ENCODE data around the gene TMEM95.

The TMEM95 gene

GRCh38 chr17:7380855-7381683 is 26.1 kb downstream of the TMEM95 start, which contains the start of gene TNK1:
TNK1 (plus strand) TSS chr17:7381089; CDS start chr17:7382927, 1,838 bp downstream.
- DNase-seq, result no peak

GRCh38 chr17:7382901-7383300 is 27.9 kb downstream of the TMEM95 start:
- no peak for DNase-seq

DNA sequence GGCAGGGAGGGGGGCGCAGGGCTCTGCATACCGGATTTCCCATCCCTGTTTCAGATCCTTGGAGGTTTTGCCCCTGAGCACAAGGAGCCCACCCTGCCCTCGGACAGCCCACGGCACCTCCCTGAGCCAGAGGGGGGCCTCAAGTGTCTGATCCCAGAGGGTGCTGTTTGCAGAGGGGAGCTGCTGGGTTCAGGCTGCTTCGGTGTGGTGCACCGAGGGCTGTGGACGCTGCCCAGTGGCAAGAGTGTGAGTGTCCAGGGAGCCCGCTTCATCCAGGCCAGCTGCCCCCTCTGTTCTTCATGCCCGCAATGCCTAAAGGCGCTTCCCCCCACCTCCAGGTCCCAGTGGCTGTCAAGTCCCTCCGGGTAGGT is 28.4 kb downstream of the TMEM95 start:
- no peak for DNase-seq

GRCh38 chr17:7383742-7384488 is 29.0 kb downstream of the TMEM95 start:
- DNase-seq, result no peak

DNA sequence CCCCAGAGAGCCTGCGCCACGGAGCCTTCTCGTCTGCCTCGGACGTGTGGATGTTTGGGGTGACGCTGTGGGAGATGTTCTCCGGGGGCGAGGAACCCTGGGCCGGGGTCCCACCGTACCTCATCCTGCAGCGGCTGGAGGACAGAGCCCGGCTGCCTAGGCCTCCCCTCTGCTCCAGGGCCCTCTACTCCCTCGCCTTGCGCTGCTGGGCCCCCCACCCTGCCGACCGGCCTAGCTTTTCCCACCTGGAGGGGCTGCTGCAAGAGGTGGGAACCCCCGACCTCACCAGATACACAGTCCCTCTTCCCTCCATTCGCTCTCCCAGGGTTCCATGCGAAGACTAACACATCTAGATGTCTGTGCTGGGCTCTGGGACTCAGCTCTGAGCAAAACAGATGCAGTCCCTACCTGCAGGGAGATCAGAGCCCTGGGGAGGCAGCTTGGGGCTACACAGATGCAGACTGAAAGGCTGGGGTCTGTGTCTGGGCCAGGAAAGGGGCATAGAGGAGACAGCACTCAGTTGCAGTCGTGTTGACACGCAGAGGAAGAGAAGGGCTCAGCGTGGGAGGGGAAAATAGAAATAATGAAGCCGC is 29.6 kb downstream of the TMEM95 start:
- DNase-seq, result no peak

DNA sequence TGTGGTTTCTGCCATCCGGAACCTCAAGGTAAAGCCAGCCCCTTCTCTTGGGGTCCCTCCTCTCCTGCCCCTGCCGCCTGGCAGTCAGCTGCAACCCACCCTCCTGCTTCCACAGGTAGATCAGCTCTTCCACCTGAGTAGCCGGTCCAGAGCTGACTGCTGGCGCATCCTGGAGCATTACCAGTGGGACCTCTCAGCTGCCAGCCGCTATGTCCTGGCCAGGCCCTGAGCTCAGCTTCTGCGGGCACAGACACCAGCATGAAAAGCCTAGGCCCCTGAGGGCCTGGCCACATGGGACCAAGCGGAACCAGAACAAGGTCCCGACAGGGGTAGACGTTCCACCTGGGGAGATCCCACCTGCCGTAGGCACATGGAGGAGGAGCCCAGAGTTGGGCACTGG is 33.9 kb downstream of the TMEM95 start:
- DNase-seq, result no peak

DNA sequence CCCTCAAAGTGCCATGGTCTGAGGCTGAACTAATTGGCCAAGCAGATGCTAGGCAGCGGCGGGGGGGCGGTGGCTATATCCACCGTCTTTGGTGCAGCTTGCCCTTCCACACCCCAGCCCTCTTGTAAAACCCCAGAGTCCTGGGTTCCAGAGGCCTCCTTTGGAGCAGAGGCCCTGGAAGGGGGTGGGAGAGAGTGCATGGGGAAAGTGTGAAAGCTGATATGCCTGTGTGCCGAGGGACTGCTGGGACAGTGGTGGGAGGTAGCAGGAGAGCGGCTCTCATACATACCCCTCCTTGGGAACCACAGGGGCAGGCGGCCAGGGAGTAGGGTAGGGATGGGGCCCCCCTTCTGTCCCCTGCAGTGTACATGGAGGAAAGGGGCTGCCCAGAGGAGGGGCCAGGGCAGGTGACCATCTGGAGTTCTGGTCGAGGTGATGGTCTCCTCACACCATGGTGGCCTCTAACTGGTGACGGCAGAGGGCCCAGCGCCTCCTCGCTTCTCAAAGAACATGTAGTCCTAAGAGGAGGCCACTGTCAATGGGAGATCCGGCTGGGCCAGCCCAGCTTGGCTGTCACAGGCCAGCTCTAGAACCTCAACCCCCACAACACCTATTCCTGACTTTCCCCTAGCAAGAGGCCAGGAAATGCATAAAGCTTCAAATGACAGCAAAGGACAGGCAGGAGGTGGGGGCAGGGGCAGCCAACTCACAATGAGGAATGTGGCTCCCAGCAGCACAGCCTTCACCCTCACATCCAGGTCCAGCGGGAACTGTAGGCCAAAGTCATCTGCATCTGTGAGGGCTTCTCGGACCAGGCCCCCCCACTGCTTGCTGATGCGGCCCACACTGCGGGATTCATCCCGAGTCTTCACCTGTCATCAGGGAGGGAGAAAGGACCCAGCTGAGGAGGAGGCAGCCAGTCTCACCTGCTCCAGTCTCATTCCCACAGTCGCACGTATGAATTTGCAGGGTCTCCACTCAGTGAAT is 35.3 kb downstream of the TMEM95 start:
- no peak for DNase-seq

DNA sequence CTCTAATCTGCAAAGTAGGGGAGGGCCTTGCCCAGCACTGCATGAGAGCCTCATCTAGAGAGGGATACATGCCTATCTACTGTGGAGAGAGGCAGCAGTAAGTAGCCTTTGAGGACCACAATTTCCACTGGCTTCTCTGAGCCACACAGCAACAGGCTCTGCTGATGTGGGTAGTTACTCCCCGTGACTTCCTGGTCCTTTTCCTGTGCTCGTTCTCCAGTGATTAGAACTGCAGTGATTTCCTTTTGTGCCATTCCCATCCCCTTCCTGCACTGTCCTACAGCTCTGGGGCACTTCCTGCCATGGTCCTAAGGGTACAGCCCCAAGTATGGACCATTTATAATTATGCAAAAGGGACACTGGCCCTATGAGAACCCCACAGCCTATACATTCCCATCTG is 36.4 kb downstream of the TMEM95 start:
- DNase-seq, result no peak

DNA sequence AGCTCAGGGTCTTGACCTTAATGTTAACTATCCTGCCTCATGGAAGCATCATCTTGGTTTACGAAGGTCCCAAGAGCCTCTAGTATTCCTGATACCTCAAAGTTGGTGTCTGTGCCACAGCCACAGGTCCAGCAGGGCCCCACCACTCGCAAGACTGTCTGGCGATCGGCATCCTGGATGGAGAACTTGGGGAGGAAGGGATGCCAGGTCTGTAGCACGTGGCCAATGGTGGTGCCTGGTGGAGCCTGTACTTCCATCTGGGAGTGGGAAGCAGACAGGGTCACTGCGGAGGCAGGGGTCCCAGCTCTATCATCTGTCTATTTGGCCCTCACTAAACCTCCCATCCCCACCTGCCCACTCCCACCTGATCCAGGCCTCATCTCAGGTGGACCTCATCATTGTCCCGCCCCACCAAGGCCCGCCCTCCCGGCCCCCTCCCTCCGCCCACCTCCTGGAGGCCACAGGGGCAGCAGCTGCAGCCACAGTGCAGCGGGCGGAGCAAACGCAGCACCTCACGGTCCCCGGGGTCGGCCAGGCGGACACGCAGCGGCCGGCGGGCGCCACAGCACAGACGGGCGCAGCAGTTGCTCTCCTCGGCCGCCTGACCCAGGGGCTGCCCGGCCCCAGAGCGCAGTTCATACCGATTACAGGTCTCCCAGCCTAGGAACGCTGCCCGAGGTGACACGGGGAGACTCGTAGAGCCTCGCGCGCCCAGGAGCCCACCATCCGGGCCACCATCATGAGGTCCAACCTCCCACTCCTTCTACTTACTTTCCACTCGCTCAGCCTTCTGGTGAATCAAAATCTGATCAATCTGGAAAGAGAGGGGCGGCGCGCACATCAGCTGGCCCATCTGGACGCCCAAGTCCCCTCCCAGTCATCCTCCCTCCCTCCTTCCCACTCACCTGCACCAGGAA is 38.0 kb downstream of the TMEM95 start:
- DNase-seq, result no peak

DNA sequence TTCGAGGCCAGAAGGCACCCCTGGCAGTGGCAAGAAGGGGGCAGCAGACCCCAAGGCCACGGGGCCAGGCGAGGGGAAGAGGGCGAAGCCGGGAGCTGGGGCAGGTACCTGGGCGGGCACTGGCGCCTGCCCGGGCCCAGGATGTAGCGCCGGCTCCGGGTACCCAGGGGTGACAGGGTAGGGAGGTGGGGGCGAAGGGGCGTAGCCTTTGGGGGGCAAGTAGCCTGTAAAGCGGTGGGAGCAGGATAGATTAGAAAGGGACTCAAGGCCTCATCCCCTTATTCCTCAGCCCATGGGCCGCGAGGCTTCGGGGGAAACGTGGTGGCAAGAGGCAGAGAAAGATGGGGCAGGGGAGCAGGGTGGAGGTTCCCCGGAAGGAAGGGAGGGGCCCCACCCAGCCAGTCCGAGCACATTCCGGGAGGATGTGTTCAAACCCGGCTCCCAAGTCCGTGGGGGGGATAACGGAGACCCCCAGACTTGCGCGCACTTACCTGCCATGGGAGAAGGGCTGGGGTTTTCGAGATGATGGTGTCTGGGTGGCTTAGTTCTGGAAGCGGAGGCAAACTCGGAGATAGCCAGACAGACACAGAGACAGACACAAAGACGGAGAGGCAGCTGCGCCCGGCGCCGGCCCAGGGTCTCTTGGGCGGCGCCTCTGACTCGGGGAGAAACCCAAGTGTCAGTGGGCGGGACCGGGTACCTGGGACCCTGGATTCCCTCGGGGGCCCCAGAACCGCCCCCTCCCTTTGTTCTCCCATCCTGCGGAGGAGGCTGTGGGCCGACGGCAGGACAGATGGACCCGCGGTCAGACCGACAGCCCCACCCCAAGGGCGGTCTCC is 38.9 kb downstream of the TMEM95 start:
- no peak for DNase-seq

DNA sequence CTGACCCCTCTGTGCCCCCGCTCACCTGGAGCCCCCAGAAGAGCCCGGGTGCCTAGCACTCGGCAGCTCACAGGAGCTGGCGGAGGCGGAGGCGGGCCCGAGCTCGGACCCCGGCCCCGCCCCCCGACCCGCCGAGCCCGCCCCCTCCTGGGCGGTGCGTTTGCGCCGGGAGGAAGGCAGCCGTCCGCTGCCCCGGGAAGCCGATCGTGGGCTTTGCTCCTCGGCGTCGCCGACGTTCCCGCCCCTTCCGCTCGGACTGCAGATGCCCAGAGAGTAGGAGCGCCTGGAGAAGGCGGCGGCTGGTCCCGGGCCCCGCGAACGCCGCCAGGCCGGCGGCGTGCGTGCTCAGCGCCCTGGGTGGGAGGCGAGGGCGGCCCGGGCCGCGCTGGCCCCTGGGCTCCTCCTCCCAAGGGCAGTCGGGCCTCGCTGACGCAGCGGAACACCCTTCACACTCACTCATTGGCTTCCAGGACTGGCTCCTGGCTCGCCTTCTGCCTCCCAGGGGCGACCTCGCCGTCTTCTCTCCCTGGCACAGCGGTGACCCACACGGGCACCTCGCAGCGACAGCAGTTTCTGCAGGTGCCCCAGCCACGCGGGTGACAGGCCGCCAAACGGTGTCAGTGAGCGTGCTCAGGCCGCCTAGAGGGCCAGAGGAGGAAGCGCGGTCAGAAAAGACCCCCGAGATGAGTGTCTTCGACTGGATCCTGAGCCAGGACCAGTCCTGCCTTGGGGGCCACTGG is 39.7 kb downstream of the TMEM95 start, which contains the start of gene PLSCR3:
TSS of gene PLSCR3 (minus strand) at position 74 of the 740 bp plus-strand sequence. CDS start 415 bp downstream, outside the sequence.
- peak; percentile 24 for DNase-seq

- no peak for DNase-seq
These were observed 41.2 kb downstream of the TMEM95 start for GRCh38 chr17:7396147-7396546.

DNA sequence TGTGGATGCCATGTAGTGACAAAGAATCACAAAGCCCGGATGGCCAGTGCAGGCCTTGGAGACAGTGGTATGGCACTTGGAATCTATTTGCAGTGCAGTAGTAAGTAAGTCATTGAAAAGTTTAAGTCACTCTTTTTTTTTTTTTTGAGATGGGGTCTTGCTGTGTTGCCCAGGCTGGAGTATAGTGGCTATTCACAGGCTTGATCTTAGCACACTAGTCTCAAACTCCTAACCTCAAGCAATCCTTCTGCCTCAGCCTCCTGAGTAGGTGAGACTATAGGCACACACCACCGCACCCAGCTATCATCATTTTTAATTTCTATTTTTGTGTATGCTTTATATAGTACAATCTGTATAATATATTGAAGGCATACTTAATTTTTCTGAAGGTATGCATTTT is 43.7 kb downstream of the TMEM95 start:
- no peak for DNase-seq

- no peak for DNase-seq
These were observed 48.2 kb downstream of the TMEM95 start for GRCh38 chr17:7403043-7403726.

- DNase-seq, result no peak
These were observed 48.7 kb downstream of the TMEM95 start for GRCh38 chr17:7403727-7403976.

GRCh38 chr17:7403977-7404736 is 49.2 kb downstream of the TMEM95 start, which contains the start of gene TMEM256:
TMEM256 (minus strand) TSS chr17:7404097; CDS start chr17:7404084, 13 bp downstream.
- DNase-seq, result peak; percentile 95

DNA sequence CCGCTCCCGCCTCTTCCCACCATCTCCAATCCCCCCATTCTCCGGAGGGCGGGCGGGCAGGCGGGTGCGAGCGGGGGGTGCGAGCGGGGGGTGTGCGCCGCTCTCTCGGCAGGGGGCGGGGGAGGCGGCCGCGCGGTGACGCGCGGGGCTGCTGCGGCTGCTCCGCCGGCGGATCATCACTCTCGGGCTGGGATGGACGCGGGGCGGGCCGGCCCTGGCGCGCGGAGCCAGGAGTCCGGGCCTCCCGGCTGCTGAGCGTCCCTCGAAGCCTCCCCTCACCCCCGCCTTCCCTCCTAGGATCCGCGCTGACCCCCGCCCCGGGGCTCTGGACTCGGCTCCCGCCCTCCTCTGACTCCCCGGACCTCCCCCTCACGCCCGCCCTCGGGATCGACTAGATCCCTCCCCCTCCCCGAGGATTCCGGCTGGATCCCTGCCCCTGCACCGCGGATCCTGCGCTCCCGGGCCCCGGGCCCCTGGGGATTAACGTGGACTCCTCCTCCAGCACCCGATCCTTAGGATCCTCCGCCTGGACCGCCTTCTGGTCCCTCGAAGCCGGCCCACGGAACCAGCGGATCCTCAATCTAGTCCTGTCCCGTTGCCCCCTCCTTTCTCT is 49.9 kb downstream of the TMEM95 start:
- DNase-seq, result no peak

Measured in DMS153 (cell line).